Naive thymus-derived CD4-positive, alpha-beta T cell (primary cell): Measurements from ENCODE around the gene SLC6A11. TPM values are rescaled to one million over a fixed set of nuclear protein-coding genes. Genes with fewer than 3 reads are reported as not detected.

Source experiments
- ATAC-seq: fragments of 150-1000 bp; cut with Tn5 transposase; 2 replicates; pipeline ENCODE4 v1.10.0; 2021; ENCODE audit warnings: mild to moderate bottlenecking, moderate library complexity
- CTCF ChIA-PET: fragments of 350-600 bp; sonication (Branson Sonifier 250); formaldehyde crosslinking; loops from one replicate; lab custom pipeline; 2021; ENCODE audit warnings: antibody characterized with exemption; lab: Charles Lee
- POLR2A ChIA-PET: fragments of 350-600 bp; sonication (Branson Sonifier 250); formaldehyde crosslinking; loops from one replicate; lab custom pipeline; 2021; ENCODE audit warnings: antibody characterized with exemption, inconsistent platforms; lab: Charles Lee
- DNase-seq, 9 donors: peaks; one replicate each; pipeline versions ENCODE4 v3.0.0 to v3.0.0-alpha.2; 2020 to 2022; ENCODE audit warnings: mixed read lengths in 1 of 9
- H3K27ac ChIP-seq: one replicate; pipeline ENCODE4 v1.7.0; 2013; ENCODE audit warnings: mild to moderate bottlenecking, low read depth, low read length, moderate library complexity
- H3K27me3 ChIP-seq, 2 donors: one replicate each; pipeline ENCODE4 v1.7.0; 2013; ENCODE audit warnings: low read length in 2 of 2, mild to moderate bottlenecking in 2 of 2, moderate library complexity in 2 of 2; ENCODE audit not compliant: control insufficient read depth in 2 of 2, insufficient read depth in 2 of 2
- H3K36me3 ChIP-seq, 3 experiments: 1 replicate in 2 of 3; 2 replicates in 1 of 3; pipeline ENCODE4 v1.7.0; 2013; ENCODE audit warnings: low read length in 3 of 3, mild to moderate bottlenecking in 3 of 3, moderate library complexity in 1 of 3; ENCODE audit not compliant: insufficient read depth in 3 of 3, control insufficient read depth in 2 of 3
- H3K4me1 ChIP-seq, 2 donors: one replicate each; pipeline ENCODE4 v1.7.0; 2013; ENCODE audit warnings: low read length in 2 of 2, mild to moderate bottlenecking in 2 of 2, moderate library complexity in 1 of 2; ENCODE audit not compliant: control insufficient read depth in 2 of 2, insufficient read depth in 2 of 2
- H3K4me3 ChIP-seq: 2 replicates; pipeline ENCODE4 v1.7.0; 2013; ENCODE audit warnings: mild to moderate bottlenecking, low read length
- H3K9me3 ChIP-seq, 3 experiments: 1 replicate in 2 of 3; 2 replicates in 1 of 3; pipeline ENCODE4 v1.7.0; 2013; ENCODE audit warnings: low read length in 3 of 3; ENCODE audit not compliant: control insufficient read depth in 2 of 3
- H3K27ac Mint-ChIP-seq, 9 donors: one replicate each; pipeline ENCODE4 v1.8.0; 2020 to 2022; ENCODE audit warnings: mixed read lengths in 9 of 9, mild to moderate bottlenecking in 8 of 9, moderate library complexity in 5 of 9, inconsistent platforms in 2 of 9
- H3K27me3 Mint-ChIP-seq, 5 donors: one replicate each; pipeline ENCODE4 v1.8.0; 2021 to 2022; ENCODE audit warnings: mixed read lengths in 5 of 5, mild to moderate bottlenecking in 1 of 5
- H3K36me3 Mint-ChIP-seq, 5 donors: one replicate each; pipeline ENCODE4 v1.8.0; 2020 to 2022; ENCODE audit warnings: mixed read lengths in 5 of 5, mild to moderate bottlenecking in 3 of 5, inconsistent platforms in 1 of 5
- H3K4me1 Mint-ChIP-seq, 7 donors: one replicate each; pipeline ENCODE4 v1.8.0; 2020 to 2022; ENCODE audit warnings: mixed read lengths in 7 of 7, mild to moderate bottlenecking in 3 of 7, inconsistent platforms in 1 of 7
- H3K4me3 Mint-ChIP-seq, 10 donors: one replicate each; pipeline ENCODE4 v1.8.0; 2020 to 2022; ENCODE audit warnings: mild to moderate bottlenecking in 10 of 10, mixed read lengths in 10 of 10, moderate library complexity in 6 of 10, inconsistent platforms in 2 of 10
- H3K9me3 Mint-ChIP-seq, 11 donors: one replicate each; pipeline ENCODE4 v1.8.0; 2020 to 2022; ENCODE audit warnings: mixed read lengths in 11 of 11, mild to moderate bottlenecking in 4 of 11, inconsistent platforms in 1 of 11, moderate library complexity in 1 of 11
- intact Hi-C, 2 donors: fragments of 100-400 bp; cut with micrococcal nuclease; formaldehyde crosslinking; loops; one replicate each; pipeline ENCODE4 v1.15.1; 2023
- polyA plus RNA-seq, 2 donors: library from polyadenylated mRNA; unstranded; fragments of 300-500 nt; fragmentation: Illumina TruSeq; gene quantifications; one replicate each; pipeline ENCODE4 v1.2.3, GENCODE V29; 2021
- total RNA-seq, 6 experiments: library from RNA in 5 of 6; stranded (reverse) in 5 of 6; gene quantifications; 1 replicate in 5 of 6; 2 replicates in 1 of 6; pipeline ENCODE4 v1.2.3 and lab custom pipeline; 2021 to 2026

Gene SLC6A11
- total and polyA plus RNA-seq, 7 experiments from 2014 or later: not detected

DNA sequence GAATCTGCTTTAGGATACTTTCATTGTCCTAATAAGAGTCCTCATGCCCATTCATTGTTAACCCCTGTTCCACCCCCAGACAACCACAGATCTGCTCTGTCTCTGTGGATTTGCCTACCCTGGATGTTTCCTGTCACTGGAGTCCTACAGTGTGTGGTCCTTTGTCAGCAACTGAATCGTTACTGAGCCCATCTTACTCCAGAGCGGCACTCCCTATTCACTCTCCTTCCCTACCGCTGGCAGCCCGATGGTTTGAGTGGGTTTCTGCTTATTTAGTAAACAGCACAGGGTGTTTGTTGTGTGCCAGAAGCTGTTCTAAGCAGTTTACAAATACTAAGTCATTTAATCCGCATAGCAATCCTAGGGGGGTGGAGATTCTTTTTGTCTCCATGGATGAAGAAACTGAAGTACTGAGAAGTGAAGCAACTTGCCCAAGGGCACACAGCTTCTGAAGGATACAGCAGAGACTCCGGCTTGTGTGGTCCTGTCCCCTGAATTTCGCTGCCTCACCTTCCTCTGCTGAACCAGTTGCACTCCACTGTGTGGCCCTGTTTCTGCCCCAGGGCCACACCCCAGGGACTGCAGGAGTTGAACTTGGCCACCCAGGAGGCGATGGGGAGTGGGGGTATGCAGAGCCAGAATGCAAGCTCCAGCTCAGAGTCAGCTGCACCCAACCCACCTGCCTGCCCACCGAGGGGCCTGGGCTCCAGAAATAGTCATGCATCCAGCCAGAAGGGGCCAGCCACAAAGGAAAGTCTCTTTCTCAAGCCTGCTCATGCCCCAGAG lies 120.0 kb downstream of the SLC6A11 start:
- POLR2A ChIA-PET: no interaction called here
- peaks cover 0 to 3% (median 0%) of the 10 kb centered on the region in 11 donors for H3K9me3 Mint-ChIP-seq
- DNase-seq: no peak
- Histone ChIP-seq H3K9me3 (no peaks in the 10 kb centered on the region), H3K4me3 (no peak overlapping the region), H3K27ac (no peak overlapping the region), H3K36me3 (no peaks in the 10 kb centered on the region), H3K4me1 (no peaks in the 10 kb centered on the region), H3K27me3 (no peaks in the 10 kb centered on the region)
- ATAC-seq: no peak
- intact Hi-C loops: no loop called here
- H3K4me3 Mint-ChIP-seq: no peak overlapping the region
- H3K27ac Mint-ChIP-seq: no peak overlapping the region
- CTCF ChIA-PET: no interaction called here
- H3K27me3 Mint-ChIP-seq: peaks cover 0 to 16% (median 0%) of the 10 kb centered on the region in 5 donors
- H3K4me1 Mint-ChIP-seq: no peaks in the 10 kb centered on the region
- H3K36me3 Mint-ChIP-seq: no peaks in the 10 kb centered on the region

DNA sequence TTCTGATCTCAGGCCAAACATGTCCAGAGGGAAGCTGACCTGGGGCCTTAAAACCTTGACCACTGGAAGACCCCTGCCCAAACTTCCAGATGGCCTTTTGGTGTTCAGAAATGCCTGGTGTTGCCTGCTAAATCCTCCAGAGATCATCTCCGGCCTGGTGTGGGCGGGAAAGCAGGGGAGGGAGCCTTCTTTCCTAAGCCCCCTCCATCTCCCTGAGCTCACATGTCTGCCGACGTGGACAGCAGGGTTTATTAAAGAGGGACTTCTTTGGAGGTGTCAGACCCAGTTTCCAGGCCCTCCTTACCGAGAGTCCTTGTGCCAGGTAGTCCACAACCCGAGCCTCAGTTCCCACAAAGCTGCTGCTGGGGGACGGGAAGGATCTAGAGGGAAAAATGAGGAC lies 120.7 kb downstream of the SLC6A11 start:
- no peaks in the 10 kb centered on the region for H3K27me3 ChIP-seq
- no peak overlapping the region for H3K4me3 ChIP-seq
- no peaks in the 10 kb centered on the region for H3K4me1 Mint-ChIP-seq
- H3K27ac Mint-ChIP-seq: no peak overlapping the region
- ChIA-PET CTCF (no interaction called here), POLR2A (no interaction called here)
- intact Hi-C loops: no loop called here
- H3K4me1 ChIP-seq: no peaks in the 10 kb centered on the region
- peaks cover 0 to 3% (median 0%) of the 10 kb centered on the region in 11 donors for H3K9me3 Mint-ChIP-seq
- H3K36me3 ChIP-seq: no peaks in the 10 kb centered on the region
- no peak for ATAC-seq
- H3K27ac ChIP-seq: no peak overlapping the region
- DNase-seq: no peak
- no peak overlapping the region for H3K4me3 Mint-ChIP-seq
- H3K27me3 Mint-ChIP-seq: peaks cover 0 to 16% (median under 1%) of the 10 kb centered on the region in 5 donors
- H3K9me3 ChIP-seq: no peaks in the 10 kb centered on the region
- H3K36me3 Mint-ChIP-seq: no peaks in the 10 kb centered on the region

DNA sequence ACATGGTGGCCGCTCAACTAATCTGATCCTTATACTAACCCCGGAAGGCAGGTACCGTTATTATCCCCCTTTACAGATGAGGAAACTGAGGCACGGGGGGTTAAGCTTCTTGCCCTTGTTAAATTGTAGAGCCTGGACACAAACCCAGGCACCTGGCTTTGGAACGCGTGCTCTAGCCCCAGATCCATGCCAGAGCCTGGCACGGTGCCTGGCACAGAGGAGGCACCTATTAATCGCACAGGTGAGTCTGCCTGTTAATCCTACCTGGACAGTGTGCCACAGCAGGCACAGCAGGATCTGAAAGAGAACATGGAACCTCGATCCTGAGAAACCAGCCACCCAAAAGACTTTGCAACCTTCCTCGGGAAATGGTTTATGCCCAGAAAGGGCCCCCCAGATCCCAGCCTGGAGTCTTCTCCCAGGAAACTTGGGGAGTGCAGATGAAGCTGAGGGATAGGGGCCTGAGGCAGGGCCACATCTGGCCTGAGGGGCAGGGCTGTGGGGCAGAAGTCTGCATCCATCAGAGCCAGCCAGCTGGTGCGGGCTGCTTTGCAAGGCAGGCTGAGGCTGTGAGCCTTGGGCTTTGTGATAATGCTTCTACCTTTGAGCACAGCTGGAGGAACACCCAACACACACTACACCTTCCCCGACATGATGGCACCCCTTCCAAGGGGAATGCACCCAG lies 121.3 kb downstream of the SLC6A11 start:
- peaks cover 0 to 2% (median 0%) of the 10 kb centered on the region in 3 experiments for H3K9me3 ChIP-seq
- H3K36me3 ChIP-seq: no peaks in the 10 kb centered on the region
- Mint-ChIP-seq H3K27ac (no peak overlapping the region), H3K4me3 (no peak overlapping the region), H3K27me3 (peaks cover 0 to 16% (median 6%) of the 10 kb centered on the region in 5 donors), H3K9me3 (peaks cover 0 to 4% (median 0%) of the 10 kb centered on the region in 11 donors), H3K36me3 (no peaks in the 10 kb centered on the region), H3K4me1 (no peaks in the 10 kb centered on the region)
- DNase-seq: no peak
- ChIA-PET CTCF (no interaction called here), POLR2A (no interaction called here)
- no peak for ATAC-seq
- no peak overlapping the region for H3K4me3 ChIP-seq
- intact Hi-C loops: no loop called here
- no peaks in the 10 kb centered on the region for H3K4me1 ChIP-seq
- no peaks in the 10 kb centered on the region for H3K27me3 ChIP-seq
- H3K27ac ChIP-seq: no peak overlapping the region

DNA sequence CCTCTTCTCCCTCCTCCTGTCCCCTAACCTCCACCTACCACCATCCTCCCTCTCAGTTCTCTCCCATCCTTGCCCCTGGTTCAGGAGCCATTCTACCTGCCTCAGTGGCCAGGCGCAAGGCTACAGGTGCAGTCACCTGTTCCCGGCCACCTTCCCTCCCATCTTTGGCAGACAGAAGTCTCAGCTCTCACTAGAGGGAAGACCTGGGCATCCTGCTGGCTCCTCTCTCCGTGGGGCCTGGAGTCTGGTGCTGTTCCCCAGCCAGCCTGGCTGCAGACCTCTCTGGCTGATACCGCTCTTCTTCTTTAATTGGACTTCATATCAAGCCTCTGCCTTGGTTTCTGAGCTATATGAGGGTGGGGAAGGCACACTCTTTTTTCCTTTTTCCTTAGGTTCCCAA lies 123.5 kb downstream of the SLC6A11 start:
- Histone ChIP-seq H3K4me3 (no peak overlapping the region), H3K9me3 (peaks cover 0 to 7% (median 0%) of the 10 kb centered on the region in 3 experiments), H3K27ac (no peak overlapping the region), H3K4me1 (no peaks in the 10 kb centered on the region), H3K27me3 (no peaks in the 10 kb centered on the region), H3K36me3 (no peaks in the 10 kb centered on the region)
- CTCF ChIA-PET: no interaction called here
- Mint-ChIP-seq H3K4me1 (no peaks in the 10 kb centered on the region), H3K9me3 (peaks cover 0 to 9% (median 0%) of the 10 kb centered on the region in 11 donors), H3K36me3 (no peaks in the 10 kb centered on the region), H3K27me3 (peaks cover 0 to 25% (median 18%) of the 10 kb centered on the region in 5 donors), H3K27ac (no peak overlapping the region), H3K4me3 (no peak overlapping the region)
- ATAC-seq (no peak), DNase-seq (no peak)
- POLR2A ChIA-PET: no interaction called here
- intact Hi-C loops: no loop called here

DNA sequence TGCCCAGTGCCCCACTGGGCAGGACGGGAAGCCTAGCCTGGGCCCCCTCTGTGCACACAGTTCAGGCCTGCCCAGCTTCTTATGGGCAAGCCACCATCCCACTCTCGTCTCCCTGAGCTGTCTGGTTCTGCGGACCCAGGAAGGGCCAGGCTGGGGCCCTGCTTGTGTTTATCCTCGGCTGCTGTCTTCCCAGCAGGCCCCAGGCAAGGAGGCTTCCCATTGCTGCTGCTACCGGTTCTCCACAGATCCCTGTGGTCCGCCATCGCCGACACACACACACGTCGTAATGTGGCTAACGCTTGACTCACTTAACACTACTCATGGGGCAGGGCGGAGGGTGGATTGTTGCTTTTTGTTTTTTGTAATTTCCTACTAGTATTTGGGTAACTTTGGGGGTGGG lies 124.1 kb downstream of the SLC6A11 start:
- ChIA-PET POLR2A (no interaction called here), CTCF (no interaction called here)
- H3K9me3 ChIP-seq: peaks cover 0 to 7% (median 0%) of the 10 kb centered on the region in 3 experiments
- Mint-ChIP-seq H3K27ac (no peak overlapping the region), H3K27me3 (peaks cover 0 to 27% (median 21%) of the 10 kb centered on the region in 5 donors), H3K36me3 (no peaks in the 10 kb centered on the region), H3K4me1 (no peaks in the 10 kb centered on the region), H3K4me3 (no peak overlapping the region), H3K9me3 (peaks cover 0 to 9% (median 0%) of the 10 kb centered on the region in 11 donors)
- H3K27me3 ChIP-seq: no peaks in the 10 kb centered on the region
- H3K4me1 ChIP-seq: no peaks in the 10 kb centered on the region
- DNase-seq: no peak
- intact Hi-C loops: loop anchor here in 1 of 2 donors (10.0 kb wide), 1 partner anchor 395 kb away; no protein-coding TSS in a partner anchor
- H3K27ac ChIP-seq: no peak overlapping the region
- no peak overlapping the region for H3K4me3 ChIP-seq
- ATAC-seq: no peak
- H3K36me3 ChIP-seq: no peaks in the 10 kb centered on the region

DNA sequence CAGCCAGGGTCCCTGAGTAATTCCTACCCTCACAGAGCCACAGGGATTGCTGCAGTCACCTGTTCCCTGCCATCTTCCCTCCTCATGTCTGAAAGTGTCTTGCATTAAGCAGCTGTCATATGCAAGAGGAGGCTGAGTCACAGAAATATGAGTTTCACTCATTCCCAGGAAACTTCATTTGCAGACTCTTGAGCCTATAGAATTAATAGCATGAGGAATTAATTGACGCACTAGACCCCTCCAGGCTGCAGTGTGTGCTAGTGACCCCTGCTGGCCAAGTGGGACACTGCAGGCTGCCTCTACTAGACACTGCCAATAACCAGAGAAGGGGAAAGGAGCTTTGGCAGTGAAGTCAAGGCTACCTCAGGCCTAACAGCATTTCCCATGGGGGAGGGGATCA lies 125.9 kb downstream of the SLC6A11 start:
- DNase-seq: no peak
- POLR2A ChIA-PET: no interaction called here
- Mint-ChIP-seq H3K36me3 (no peaks in the 10 kb centered on the region), H3K4me1 (no peaks in the 10 kb centered on the region), H3K4me3 (no peak overlapping the region), H3K27ac (no peak overlapping the region), H3K9me3 (peaks cover 0 to 9% (median 0%) of the 10 kb centered on the region in 11 donors), H3K27me3 (peaks cover 0 to 27% (median 21%) of the 10 kb centered on the region in 5 donors)
- Histone ChIP-seq H3K9me3 (peaks cover 0 to 7% (median 0%) of the 10 kb centered on the region in 3 experiments), H3K27me3 (no peaks in the 10 kb centered on the region), H3K4me1 (no peaks in the 10 kb centered on the region), H3K4me3 (no peak overlapping the region), H3K36me3 (no peaks in the 10 kb centered on the region), H3K27ac (no peak overlapping the region)
- intact Hi-C loops: loop anchor here in 1 of 2 donors (10.0 kb wide), 1 partner anchor 393 kb away; no protein-coding TSS in a partner anchor
- CTCF ChIA-PET: no interaction called here
- peak; percentile 36 for ATAC-seq
